ENCODE measurements around the gene IFT81.

DNA sequence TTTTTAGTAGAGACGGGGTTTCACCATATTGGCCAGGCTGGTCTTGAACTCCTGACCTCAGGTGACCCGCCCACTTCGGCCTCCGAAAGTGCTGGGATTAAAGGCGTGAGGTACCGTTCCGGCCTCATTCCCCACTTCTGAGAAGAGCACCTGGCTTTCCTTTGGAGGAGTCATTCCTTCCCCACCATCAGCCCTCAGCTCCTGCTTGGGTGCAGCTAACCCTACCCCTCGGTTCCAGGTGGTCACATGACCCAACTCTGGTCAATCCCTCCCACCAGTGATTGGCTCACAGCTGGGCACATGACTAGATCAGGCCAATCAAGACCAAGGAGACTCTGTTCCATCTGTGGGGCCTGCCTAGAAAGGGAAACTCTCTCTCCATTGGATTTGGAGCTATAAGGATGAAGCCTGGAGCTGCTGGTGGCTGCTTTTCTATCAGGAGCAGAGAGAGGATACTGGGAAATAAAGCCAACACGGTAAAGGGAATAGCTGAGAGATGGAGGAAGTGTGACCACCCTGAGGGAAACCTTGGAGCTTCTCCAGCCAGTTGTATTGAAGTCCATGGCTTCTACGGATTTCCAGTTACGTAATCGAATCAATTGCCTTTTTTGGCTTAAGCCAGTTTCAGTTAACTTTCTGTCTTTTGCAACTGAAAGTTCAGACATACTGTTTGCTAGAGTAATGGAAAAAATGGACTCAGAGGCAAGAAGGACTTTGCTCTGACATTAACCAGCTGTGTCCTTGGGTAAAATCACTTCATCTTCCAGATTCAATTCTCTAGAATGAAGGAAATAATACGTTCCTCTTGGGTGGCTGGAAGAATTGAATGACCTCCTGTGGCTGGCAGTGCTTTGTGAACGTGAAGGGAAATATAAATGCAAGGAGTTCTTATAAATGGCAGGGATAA lies 19.7 kb upstream of the IFT81 start:
- TF ChIP-seq CTCF (IDR thresholded peaks at IDR 0.05) (no peak), POLR2A (IDR thresholded peaks at IDR 0.05) (no peak), POLR2AphosphoS5 (IDR thresholded peaks at IDR 0.05) (peak; percentile 44 to 81 (median 73))

All from sigmoid colon (tissue), 4 donors.